BE2C (cell line): ENCODE data around the gene CHID1.

ENCODE experiments used
- DNase-seq: peaks from one replicate; pipeline ENCODE4 v3.0.0-alpha.2; 2020
- H3K27me3 ChIP-seq: fragments of 250-450 bp; sonication (Bioruptor Pico); 2 replicates; pipeline ENCODE4 v1.5.1; 2020; ENCODE audit warnings: mild to moderate bottlenecking
- H3K36me3 ChIP-seq: fragments of 250-450 bp; sonication (Bioruptor Pico); 2 replicates; pipeline ENCODE4 v1.5.1; 2020; ENCODE audit warnings: mild to moderate bottlenecking
- H3K4me1 ChIP-seq: fragments of 250-450 bp; sonication (Bioruptor Pico); 2 replicates; pipeline ENCODE4 v1.5.1; 2020
- H3K4me3 ChIP-seq: 2 replicates; pipeline ENCODE4 v1.5.1; 2011; ENCODE audit warnings: low read depth, low read length
- H3K9me3 ChIP-seq: fragments of 250-450 bp; sonication (Bioruptor Pico); 2 replicates; pipeline ENCODE4 v1.5.1; 2020
- TF ChIP-seq, protein P1 (sequence below): IDR thresholded peaks from 2 replicates; pipeline ENCODE4 v1.5.1; 2012; ENCODE audit warnings: mild to moderate bottlenecking, low read depth, low read length

CHID1 gene

DNA sequence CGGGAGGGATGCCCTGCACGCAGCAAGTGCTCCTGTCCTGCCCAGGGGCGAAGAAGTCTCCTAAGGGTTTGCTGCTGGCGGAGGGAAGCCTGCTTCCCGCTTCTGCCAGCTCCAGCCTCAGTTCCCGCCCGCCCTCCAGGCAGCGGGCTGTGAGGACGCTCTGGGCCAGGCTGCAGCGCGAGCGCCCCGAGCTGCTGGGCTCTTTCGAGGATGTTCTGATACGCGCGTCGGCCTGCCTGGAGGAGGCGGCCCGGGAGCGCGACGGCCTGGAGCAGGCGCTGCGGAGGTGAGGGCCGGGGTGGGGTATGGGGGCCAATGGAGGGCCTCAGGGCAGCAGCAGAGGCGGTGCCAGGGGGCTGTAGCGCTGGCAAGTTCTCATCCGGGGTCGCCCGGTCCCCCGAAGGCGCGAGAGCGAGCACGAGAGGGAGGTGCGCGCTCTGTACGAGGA, 80.7 kb downstream of the CHID1 start:
- Histone ChIP-seq H3K36me3 (no peaks in the 10 kb centered on the region), H3K27me3 (peaks cover 35% of the 10 kb centered on the region), H3K4me1 (peaks cover 15% of the 10 kb centered on the region), H3K4me3 (no peak overlapping the region; the same call in 1 of the 2 replicates), H3K9me3 (no peaks in the 10 kb centered on the region)
- TF ChIP-seq, protein P1, sequence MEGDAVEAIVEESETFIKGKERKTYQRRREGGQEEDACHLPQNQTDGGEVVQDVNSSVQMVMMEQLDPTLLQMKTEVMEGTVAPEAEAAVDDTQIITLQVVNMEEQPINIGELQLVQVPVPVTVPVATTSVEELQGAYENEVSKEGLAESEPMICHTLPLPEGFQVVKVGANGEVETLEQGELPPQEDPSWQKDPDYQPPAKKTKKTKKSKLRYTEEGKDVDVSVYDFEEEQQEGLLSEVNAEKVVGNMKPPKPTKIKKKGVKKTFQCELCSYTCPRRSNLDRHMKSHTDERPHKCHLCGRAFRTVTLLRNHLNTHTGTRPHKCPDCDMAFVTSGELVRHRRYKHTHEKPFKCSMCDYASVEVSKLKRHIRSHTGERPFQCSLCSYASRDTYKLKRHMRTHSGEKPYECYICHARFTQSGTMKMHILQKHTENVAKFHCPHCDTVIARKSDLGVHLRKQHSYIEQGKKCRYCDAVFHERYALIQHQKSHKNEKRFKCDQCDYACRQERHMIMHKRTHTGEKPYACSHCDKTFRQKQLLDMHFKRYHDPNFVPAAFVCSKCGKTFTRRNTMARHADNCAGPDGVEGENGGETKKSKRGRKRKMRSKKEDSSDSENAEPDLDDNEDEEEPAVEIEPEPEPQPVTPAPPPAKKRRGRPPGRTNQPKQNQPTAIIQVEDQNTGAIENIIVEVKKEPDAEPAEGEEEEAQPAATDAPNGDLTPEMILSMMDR, result no peak
- no peak for DNase-seq

DNA sequence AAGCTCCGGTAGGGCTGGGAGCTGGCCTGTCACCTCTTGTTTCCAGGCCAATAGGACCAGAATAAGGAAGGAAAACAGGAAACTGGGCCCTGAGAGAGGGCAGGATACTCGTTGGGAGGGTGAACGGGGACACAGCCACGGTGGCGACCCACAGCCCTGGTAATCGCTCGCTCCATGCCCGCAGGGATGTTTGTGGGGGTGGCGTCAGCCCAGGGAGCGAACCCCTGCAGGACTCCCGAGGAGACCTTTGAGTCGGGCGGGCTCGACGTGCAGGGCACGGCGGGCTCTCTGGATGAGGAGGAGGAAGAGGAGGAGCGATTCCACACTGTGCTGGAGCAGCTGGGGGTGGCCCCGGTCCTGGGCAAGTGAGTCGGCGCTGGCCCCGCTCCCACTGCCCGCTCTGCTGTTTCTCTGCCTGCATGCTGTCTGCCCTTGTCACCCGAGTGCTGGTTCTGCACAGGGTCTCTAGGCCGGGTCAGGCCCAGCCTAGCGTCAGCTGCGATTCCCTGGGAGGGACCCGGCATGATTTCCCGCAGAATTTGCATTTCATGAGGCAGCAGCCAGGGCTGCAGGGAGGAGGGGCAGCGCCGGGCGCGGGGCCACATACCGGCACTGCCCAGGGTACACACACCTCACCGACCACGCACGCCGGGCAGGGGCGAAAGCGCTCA, 81.3 kb downstream of the CHID1 start:
- TF ChIP-seq, protein P1, result no peak
- no peaks in the 10 kb centered on the region for H3K36me3 ChIP-seq

DNA sequence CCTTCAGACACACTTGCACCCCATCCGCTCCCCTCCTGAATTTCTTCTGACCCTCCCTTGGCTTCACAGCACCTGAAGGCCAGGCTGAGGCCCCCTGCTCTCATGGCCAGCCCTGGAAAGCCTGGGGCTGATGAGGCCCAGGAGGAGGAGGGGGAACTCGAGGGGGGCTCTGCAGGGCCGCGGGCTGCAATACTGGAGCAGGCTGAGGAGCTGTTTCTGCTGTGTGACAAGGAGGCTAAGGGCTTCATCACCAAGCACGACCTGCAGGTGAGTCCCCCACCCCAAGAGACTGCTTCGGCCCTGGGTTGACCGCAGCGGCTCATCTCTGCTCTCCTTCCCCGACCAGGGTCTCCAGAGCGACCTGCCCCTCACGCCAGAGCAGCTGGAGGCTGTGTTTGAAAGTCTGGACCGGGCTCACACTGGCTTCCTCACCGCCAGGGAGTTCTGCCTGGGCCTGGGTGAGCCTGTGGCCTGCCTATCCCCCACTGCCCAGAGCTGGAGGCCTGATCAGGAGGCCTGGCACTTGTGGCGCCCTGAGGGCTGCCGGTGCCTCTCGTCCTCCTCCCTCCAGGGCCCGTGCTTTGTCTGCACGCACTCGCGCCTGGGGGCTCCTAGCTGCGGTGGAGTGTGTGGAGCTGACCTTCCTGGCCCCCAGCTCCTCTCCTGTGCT, 82.0 kb downstream of the CHID1 start:
- DNase-seq, result no peak
- Histone ChIP-seq H3K4me1 (peaks cover 15% of the 10 kb centered on the region), H3K9me3 (no peaks in the 10 kb centered on the region), H3K4me3 (no peak overlapping the region), H3K27me3 (peaks cover 35% of the 10 kb centered on the region), H3K36me3 (no peaks in the 10 kb centered on the region)
- TF ChIP-seq, protein P1, result no peak

More for the DNA sequence above, 81.3 kb downstream of the CHID1 start:
- Histone ChIP-seq H3K4me3 (no peak overlapping the region), H3K9me3 (no peaks in the 10 kb centered on the region), H3K4me1 (peaks cover 15% of the 10 kb centered on the region), H3K27me3 (peaks cover 35% of the 10 kb centered on the region)
- DNase-seq, result no peak

GRCh38 chr11:827897-828192, 82.8 kb downstream of the CHID1 start, which contains the start of gene CRACR2B:
Gene CRACR2B (plus strand): TSS chr11:827919. CDS start chr11:828608, 689 bp downstream.
- no peak for DNase-seq
- Histone ChIP-seq H3K27me3 (peaks cover 35% of the 10 kb centered on the region), H3K4me3 (no peak within 1 kb of the TSS), H3K9me3 (no peaks in the 10 kb centered on the region), H3K4me1 (peaks cover 15% of the 10 kb centered on the region), H3K36me3 (no peaks in the 10 kb centered on the region)
- TF ChIP-seq, protein P1, result no peak

GRCh38 chr11:827146-827896, 83.3 kb downstream of the CHID1 start:
- TF ChIP-seq, protein P1, result no peak
- no peak for DNase-seq
- Histone ChIP-seq H3K36me3 (no peaks in the 10 kb centered on the region), H3K9me3 (no peaks in the 10 kb centered on the region), H3K4me3 (no peak overlapping the region), H3K27me3 (peaks cover 35% of the 10 kb centered on the region), H3K4me1 (peaks cover 15% of the 10 kb centered on the region)

DNA sequence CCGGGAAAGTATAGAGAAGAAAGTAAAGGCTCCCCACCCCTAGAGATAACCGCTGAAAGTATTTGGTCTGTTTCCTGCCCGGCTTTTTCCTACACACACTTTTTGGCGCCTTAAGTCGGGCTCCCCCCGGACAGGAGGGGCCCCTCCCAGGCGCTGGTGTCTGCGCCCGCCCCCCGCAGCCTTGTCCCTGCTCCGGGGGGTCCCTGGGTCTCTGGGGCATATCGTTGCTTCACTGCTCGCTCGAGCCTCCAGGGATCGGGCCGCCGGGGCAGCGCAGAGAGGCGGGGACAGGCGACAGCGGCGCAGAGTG, 83.8 kb downstream of the CHID1 start:
- H3K27me3 ChIP-seq, result peaks cover 35% of the 10 kb centered on the region
- peaks cover 15% of the 10 kb centered on the region for H3K4me1 ChIP-seq
- H3K4me3 ChIP-seq, result no peak overlapping the region
- H3K36me3 ChIP-seq, result no peaks in the 10 kb centered on the region
- DNase-seq, result no peak
- no peaks in the 10 kb centered on the region for H3K9me3 ChIP-seq
- TF ChIP-seq, protein P1, result no peak
